Measurements from ENCODE around the gene WWOX.

WWOX gene

GRCh38 chr16:78788276-78788675 is 688.8 kb downstream of the WWOX start:
- no peak for DNase-seq

GRCh38 chr16:78788696-78789095 is 689.2 kb downstream of the WWOX start:
- no peak for DNase-seq

- no peak for DNase-seq
Observed at GRCh38 chr16:78789561-78789960, 690.1 kb downstream of the WWOX start.

GRCh38 chr16:78791011-78791410 is 691.6 kb downstream of the WWOX start:
- no peak for DNase-seq

GRCh38 chr16:78791926-78792325 is 692.5 kb downstream of the WWOX start:
- DNase-seq, result no peak

- DNase-seq, result no peak
Observed at GRCh38 chr16:78792952-78793351, 693.5 kb downstream of the WWOX start.

GRCh38 chr16:78794581-78795250 is 695.3 kb downstream of the WWOX start:
- DNase-seq, result no peak

- DNase-seq, result no peak
Observed at GRCh38 chr16:78795433-78795832, 696.0 kb downstream of the WWOX start.

GRCh38 chr16:78796221-78796866 is 696.9 kb downstream of the WWOX start:
- no peak for DNase-seq

GRCh38 chr16:78799429-78799828 is 700.0 kb downstream of the WWOX start:
- no peak for DNase-seq

- no peak for DNase-seq
Observed at GRCh38 chr16:78800523-78800922, 701.1 kb downstream of the WWOX start.

GRCh38 chr16:78804058-78804735 is 704.7 kb downstream of the WWOX start:
- no peak for DNase-seq

GRCh38 chr16:78805556-78805955 is 706.1 kb downstream of the WWOX start:
- no peak for DNase-seq

GRCh38 chr16:78811247-78811646 is 711.8 kb downstream of the WWOX start:
- DNase-seq, result no peak

- no peak for DNase-seq
Observed at GRCh38 chr16:78812582-78812981, 713.1 kb downstream of the WWOX start.

- no peak for DNase-seq
Observed at GRCh38 chr16:78813661-78814311, 714.3 kb downstream of the WWOX start.

GRCh38 chr16:78815713-78816112 is 716.3 kb downstream of the WWOX start:
- DNase-seq, result no peak

GRCh38 chr16:78816499-78817195 is 717.2 kb downstream of the WWOX start:
- no peak for DNase-seq

GRCh38 chr16:78817200-78817739 is 717.8 kb downstream of the WWOX start:
- no peak for DNase-seq

- DNase-seq, result no peak
Observed at GRCh38 chr16:78821335-78821734, 721.9 kb downstream of the WWOX start.

GRCh38 chr16:78822509-78822908 is 723.1 kb downstream of the WWOX start:
- no peak for DNase-seq

- DNase-seq, result no peak
Observed at GRCh38 chr16:78823027-78823426, 723.6 kb downstream of the WWOX start.

GRCh38 chr16:78829280-78829679 is 729.8 kb downstream of the WWOX start:
- no peak for DNase-seq

Data from bone marrow (tissue), 2 donors.